ENCODE results near the gene NEK8.

NEK8 gene

DNA sequence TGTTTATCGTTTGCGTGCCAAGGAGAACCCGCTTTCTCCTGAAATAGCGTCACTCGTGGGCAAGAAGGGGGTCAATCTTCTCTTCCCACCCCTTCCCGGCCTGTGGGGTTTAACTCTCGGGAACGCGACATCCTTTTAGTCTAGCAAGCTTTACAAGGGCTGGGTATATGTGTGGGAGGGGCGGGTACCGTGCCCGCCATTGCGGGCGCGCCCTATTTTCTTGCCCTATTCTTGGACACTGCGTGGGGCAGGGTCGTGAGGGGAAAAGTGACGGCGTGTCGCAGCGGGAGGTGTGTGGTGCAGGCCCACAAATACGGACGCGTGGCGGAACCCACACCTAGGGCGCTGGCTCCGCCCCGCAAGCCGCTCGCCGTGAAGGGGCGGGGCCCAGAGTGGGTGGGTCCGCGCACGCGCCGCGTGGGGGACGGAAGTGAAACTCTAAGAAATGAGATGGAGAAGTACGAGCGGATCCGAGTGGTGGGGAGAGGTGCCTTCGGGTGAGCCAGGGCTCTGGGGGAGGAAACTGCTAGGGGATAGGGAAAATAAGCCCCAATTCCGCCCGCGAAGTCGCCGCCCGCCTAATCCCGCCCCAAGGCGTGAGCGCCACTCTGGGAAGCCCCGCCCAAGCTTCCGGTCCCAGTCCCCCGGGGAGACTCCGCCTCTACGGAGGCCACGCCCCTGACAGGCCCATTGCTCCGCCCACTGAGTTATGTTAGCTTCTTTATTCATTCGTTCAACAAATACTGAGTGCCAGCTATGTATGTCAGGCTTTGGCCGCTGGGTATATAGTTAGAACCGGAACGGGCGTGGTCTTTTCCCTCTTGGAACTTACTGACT is at the start of gene NEK8:
NEK8 (plus strand) TSS at position 425 of the 837 bp plus-strand sequence; CDS start at position 451, 26 bp downstream.
- DNase-seq, result peak; percentile 92

DNA sequence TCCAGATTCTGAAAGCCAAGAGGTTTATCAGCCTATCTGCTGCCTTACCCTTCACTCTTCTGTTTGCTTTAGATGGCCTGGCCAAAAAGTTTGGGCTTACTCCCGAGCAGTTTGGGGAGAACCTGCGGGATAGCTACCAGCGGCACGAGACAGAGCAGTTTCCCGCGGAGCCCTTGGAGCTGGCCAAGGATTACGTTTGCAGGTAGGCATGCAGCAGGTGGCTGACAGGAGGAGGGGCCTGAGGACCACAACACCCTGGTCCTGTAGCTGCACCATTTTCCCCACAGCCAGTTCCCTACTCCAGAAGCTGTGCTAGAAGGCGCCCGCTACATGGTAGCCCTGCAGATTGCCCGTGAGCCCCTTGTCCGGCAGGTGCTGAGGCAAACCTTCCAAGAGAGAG is 45.9 kb upstream of the NEK8 start:
- DNase-seq, result no peak

DNA sequence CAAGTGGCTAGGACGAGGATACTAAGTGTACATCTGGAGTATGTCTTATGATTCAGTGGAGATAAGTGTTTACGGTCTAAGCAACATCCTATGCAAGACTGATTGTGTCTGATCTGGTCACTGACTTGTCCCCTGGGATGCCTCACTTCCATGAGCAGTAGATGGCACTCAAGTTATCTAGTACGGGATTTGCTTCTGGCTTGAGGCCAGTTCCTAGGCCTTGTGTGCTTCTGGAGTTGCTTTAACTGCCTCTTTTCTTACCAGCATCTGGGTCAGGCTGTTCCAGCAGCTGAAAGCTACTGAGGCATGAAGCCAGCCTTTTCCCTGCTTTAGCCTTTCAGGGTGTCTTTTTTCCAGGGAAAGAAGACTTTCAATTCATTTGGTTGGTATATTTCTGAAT is 43.6 kb upstream of the NEK8 start:
- DNase-seq, result peak; percentile 26

- DNase-seq, result no peak
These were observed 43.2 kb upstream of the NEK8 start for GRCh38 chr17:28685366-28685765.

DNA sequence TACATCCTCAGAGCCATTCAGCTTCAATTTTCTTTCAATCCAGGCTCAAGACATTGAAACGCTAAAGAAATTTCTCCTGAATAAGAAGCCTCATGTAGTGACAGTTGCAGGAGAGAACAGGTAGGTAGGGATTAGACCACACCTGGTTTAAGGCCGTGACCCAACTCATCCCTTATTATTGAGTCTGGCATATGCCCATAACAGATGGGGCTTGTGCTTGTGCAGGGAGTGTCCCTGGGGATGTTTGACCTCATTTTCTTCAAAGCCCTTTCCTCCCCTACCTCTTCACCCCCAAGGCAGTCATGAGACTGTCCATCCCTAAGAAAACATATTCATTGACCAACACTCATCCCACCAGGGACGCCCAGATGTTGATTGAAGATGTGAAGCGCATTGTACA is 42.3 kb upstream of the NEK8 start:
- DNase-seq, result no peak

DNA sequence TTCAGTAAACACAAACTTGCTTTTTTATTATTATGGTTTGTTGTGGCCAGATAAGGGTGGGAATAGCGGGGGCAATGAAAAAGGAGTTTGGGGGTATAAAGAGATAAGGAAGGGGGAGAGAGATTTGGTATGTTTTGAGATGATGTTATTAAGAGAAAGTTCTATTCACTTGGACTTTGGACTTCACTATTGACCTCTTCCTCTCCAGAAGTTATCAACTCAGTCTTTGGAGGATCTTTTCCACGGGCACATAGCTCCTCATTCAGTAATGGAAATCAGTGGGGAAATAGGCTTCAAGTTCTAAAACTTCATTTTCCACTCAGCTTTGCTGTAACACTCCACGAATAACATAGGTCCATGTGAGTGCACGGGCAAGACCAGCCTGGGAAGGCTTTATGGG is 40.1 kb upstream of the NEK8 start:
- DNase-seq, result no peak

GRCh38 chr17:28689011-28689410 is 39.6 kb upstream of the NEK8 start:
- no peak for DNase-seq

DNA sequence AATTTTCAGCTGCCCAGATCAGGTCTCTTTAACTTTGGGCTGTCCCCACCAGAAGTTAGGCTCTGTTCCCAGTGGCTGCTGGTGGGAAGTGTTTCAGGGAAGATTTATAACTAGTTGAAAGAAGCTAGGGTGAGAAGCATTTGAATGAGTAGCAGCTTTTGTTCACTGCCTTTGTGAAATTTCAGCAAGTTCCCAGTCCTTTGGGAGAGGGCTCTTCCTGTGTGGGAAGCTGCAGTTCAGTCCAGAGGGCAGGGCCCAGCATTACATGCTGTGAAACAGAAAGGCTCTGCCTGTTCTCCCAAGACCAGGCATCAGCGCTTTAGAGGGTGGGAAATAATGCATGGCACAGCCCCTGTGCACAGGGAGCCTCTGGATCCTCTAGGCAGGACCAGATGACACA is 34.7 kb upstream of the NEK8 start:
- DNase-seq, result no peak

DNA sequence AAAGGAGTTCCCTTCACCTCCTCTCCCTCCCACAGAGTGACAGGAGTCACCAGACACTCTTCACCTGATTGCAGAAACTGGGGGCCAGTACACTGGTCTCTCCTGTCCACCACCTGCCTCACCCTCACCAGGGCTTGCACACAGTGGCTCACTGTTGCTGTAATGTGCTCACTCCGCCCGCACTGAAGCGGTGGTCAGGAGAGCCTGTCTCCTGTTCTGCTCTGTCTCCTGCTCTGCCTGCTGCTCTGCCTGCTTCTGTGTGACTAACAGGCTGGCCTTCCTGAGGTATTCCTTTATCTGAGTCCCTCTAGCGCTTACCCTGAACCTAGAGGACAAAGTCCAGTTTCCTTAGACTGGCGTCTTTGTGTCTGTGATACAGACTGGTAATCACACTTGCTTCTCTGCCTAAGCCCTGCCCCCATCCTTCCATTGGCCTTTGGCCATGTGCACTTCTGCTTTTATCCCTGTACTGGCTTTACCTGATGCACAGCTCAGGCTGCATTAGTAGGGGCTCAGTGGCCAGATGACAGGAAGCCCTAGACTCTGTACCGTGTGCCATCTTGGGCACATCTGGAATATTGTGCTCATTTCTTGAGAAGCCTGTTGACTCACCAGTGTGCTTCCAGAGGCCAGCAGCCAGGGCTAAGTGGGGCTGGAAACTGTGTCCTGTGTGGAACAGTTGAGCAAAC is 30.2 kb upstream of the NEK8 start:
- no peak for DNase-seq

GRCh38 chr17:28700278-28700677 is 28.3 kb upstream of the NEK8 start:
- DNase-seq, result no peak

DNA sequence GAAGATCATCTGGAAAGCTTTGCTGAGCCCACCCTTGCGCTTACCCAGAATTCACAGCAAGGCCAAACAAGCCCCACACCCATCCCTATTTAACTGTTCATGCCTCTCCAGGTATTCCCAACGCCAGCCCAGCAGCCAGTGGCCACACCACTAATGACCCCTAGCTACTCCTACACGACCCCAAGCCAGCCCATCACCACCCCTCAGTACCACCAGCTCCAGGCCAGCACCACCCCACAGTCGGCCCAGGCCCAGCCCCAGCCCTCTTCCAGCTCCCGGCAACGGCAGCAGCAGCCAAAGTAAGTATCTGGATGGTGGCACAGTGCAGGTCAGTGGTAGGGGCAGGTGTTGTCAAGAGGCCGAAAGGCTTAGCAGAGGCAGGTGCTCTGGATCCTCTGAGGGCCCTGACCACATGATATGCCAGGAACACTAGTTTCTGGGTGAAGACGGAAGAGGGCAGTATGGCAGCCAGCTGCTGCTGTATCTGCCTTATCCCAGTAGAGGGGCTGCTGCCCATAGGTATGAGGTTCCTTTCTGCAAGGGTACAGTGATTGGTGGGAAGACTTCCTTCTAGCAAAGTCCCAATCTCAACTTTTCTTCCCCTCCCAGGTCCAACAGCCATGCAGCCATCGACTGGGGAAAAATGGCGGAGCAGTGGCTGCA is 27.6 kb upstream of the NEK8 start:
- DNase-seq, result no peak

- DNase-seq, result no peak
These were observed 26.4 kb upstream of the NEK8 start for GRCh38 chr17:28702026-28702751.

DNA sequence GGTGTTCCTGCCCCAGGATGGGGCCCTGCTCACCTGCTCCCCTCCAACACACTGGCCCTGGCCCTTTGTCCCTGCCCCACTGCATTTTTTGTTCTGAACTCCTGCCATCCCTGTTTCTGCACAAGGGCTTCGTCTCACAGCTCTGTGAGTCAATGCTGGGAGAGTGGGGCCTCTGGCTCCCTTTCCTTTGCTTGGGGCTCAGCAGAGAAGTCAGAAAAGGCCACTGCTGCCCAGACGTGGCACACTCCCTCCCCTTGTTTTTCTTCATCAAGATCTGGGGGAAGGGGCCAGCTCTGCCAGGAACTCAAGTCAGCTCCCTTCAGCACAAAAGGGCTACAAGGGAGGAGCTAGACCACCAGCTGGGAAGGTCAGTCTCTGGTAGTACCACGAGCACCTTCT is 25.8 kb upstream of the NEK8 start:
- no peak for DNase-seq

DNA sequence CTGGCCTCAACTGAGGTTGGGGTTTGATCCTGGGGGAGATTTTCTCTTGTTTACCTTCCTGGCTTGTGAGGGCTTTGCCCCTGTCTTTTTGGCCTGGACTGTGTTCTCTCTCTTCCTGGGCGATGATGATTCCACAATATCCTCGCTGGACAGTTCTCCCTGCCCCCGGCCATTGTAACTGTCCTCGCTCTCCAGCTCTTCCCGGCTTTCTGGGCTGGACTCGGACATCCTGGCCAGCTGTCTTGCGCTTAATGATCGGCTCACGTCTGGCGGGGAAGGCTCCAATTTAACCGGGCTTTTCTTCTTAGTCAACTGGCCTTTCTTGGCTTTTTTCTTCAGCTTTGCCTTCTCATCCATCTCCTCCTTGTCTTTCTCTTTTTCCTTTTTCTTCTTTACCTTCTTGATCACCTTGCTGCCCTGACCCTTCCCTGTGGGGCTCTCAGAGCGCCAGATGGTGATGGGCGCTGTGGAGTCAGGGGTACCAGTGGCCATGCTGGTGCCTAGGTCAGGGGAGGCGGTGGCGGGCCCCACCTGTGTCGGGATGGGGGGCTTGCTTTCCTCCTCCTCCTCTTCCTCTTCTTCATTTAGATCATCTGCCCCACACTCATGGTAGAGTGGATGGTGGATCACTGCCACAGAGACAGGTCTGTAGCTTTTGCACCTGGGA is 24.9 kb upstream of the NEK8 start:
- DNase-seq, result no peak

GRCh38 chr17:28704219-28704858 is 24.2 kb upstream of the NEK8 start:
- DNase-seq, result no peak

- DNase-seq, result no peak
These were observed 23.4 kb upstream of the NEK8 start for GRCh38 chr17:28705074-28705659.

- no peak for DNase-seq
These were observed 22.8 kb upstream of the NEK8 start for GRCh38 chr17:28705728-28706334.

- no peak for DNase-seq
These were observed 21.9 kb upstream of the NEK8 start for GRCh38 chr17:28706471-28707338.

DNA sequence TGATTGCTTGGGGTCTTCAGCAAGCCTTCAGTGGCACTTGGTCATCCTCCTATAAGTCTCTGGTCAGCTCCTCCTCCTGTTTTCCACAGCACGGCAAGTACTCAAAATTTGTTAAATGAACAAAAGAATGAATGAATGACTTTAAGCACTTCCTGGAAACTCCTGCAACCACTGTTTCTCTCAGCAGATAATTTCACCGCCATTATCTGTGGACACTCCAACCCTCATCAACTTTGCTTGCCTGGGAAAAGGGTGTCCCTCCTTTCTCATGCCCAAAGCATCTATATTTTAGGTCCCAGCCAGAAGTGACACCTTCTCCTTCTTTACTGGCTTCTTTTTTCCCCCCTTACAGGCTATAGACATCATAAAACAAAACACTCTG is 21.3 kb upstream of the NEK8 start:
- DNase-seq, result no peak
